ENCODE measurements around the gene BRD8. TPM values are rescaled to one million over a fixed set of nuclear protein-coding genes. Genes with fewer than 3 reads are reported as not detected.

The BRD8 gene
- total and polyA plus RNA-seq, 9 of the 15 experiments (the other 6 are each of a cell fraction or from before 2014, with no cell fraction given): 54.6 to 163 (median 87.0) TPM

DNA sequence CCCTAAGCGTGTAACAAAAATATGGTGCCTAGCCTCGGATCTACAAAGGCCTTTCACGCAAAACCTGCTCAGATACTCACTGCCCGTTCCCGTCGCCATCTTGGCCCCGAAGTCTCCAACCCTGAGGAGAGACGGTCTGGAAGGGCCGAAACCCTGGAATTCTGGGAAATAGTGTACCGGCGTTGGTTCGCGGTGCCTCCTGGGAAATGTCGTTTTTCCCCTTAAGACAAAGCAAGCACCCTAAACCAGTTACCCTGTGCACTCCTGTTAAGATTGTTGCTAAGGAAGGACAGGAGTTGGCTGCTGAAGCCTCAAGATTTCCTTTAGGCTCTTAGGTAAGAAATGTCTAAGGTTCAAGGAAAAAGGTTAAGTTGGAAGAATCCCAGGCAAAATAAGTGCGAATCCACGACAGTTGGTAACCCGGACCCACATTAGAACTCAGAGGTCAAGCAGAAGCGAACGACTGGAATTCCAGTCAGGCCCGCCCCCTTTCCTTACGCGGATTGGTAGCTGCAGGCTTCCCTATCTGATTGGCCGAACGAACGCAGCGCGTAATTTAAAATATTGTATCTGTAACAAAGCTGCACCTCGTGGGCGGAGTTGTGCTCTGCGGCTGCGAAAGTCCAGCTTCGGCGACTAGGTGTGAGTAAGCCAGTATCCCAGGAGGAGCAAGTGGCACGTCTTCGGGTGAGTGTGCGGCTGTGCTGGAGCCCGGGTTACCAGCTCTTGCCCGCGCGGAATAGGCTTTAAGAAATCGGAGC is at the start of gene BRD8, which contains the start of gene KIF20A (continued):
- TF ChIP-seq, protein P1, sequence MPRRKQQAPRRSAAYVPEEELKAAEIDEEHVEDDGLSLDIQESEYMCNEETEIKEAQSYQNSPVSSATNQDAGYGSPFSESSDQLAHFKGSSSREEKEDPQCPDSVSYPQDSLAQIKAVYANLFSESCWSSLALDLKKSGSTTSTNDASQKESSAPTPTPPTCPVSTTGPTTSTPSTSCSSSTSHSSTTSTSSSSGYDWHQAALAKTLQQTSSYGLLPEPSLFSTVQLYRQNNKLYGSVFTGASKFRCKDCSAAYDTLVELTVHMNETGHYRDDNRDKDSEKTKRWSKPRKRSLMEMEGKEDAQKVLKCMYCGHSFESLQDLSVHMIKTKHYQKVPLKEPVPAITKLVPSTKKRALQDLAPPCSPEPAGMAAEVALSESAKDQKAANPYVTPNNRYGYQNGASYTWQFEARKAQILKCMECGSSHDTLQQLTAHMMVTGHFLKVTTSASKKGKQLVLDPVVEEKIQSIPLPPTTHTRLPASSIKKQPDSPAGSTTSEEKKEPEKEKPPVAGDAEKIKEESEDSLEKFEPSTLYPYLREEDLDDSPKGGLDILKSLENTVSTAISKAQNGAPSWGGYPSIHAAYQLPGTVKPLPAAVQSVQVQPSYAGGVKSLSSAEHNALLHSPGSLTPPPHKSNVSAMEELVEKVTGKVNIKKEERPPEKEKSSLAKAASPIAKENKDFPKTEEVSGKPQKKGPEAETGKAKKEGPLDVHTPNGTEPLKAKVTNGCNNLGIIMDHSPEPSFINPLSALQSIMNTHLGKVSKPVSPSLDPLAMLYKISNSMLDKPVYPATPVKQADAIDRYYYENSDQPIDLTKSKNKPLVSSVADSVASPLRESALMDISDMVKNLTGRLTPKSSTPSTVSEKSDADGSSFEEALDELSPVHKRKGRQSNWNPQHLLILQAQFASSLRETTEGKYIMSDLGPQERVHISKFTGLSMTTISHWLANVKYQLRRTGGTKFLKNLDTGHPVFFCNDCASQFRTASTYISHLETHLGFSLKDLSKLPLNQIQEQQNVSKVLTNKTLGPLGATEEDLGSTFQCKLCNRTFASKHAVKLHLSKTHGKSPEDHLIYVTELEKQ (CRISPR knock-in tag; IDR thresholded peaks at IDR 0.05): no peak
- TF ChIP-seq ELF1 (tag; IDR thresholded peaks at IDR 0.05): peak; percentile 56
- no peak for TF ChIP-seq NCOA4 (IDR thresholded peaks at IDR 0.05; ENCODE audit: partially characterized antibody)
- TF ChIP-seq STAG1 (CRISPR knock-in tag; IDR thresholded peaks at IDR 0.05; ENCODE audit: borderline replicate concordance): no peak
- no peak for TF ChIP-seq ZNF778 (CRISPR knock-in tag; IDR thresholded peaks at IDR 0.05)
- TF ChIP-seq ZSCAN32 (CRISPR knock-in tag; IDR thresholded peaks at IDR 0.05): 0 out of 2 replicates have a peak, but pooled peaks have one; percentile 6
- TF ChIP-seq, protein P2, sequence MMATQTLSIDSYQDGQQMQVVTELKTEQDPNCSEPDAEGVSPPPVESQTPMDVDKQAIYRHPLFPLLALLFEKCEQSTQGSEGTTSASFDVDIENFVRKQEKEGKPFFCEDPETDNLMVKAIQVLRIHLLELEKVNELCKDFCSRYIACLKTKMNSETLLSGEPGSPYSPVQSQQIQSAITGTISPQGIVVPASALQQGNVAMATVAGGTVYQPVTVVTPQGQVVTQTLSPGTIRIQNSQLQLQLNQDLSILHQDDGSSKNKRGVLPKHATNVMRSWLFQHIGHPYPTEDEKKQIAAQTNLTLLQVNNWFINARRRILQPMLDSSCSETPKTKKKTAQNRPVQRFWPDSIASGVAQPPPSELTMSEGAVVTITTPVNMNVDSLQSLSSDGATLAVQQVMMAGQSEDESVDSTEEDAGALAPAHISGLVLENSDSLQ (IDR thresholded peaks at IDR 0.05): peak; percentile 57; the same call in 1 of the 2 replicates
- TF ChIP-seq ZNF445 (CRISPR knock-in tag; IDR thresholded peaks at IDR 0.05; ENCODE audit: low read depth): no peak
- no peak for TF ChIP-seq ZNF134 (CRISPR knock-in tag; conservative IDR thresholded peaks at IDR 0.05)
- TF ChIP-seq ETV5 (CRISPR knock-in tag; IDR thresholded peaks at IDR 0.05; ENCODE audit: low read depth): 0 out of 2 replicates have a peak, but pooled peaks have one; percentile 53
- TF ChIP-seq MYBL2 (IDR thresholded peaks at IDR 0.05; ENCODE audit: low read depth): peak; percentile 98
- TF ChIP-seq MYBL2 (CRISPR knock-in tag; IDR thresholded peaks at IDR 0.05; ENCODE audit: borderline replicate concordance): 0 out of 2 replicates have a peak, but pooled peaks have one; percentile 86
- TF ChIP-seq GABPA (tag; conservative IDR thresholded peaks at IDR 0.05; ENCODE audit: low read depth): peak; percentile 97
- peak; percentile 84; the same call in 1 of the 2 replicates for TF ChIP-seq PHF8 (IDR thresholded peaks at IDR 0.05; ENCODE audit: borderline replicate concordance, low read length)
- TF ChIP-seq CTBP1 (IDR thresholded peaks at IDR 0.05; ENCODE audit: borderline replicate concordance): peak; percentile 6; the same call in 1 of the 2 replicates

Data from K562 (cell line).